CD14-positive monocyte (primary cell): ENCODE measurements around the gene CENPU. TPM values are rescaled to one million over a fixed set of nuclear protein-coding genes. Genes with fewer than 3 reads are reported as not detected.

Source experiments
- DNase-seq, 3 donors: peaks; one replicate each; pipeline ENCODE4 v3.0.0-alpha.2; 2011 to 2022
- H2AFZ ChIP-seq: 2 replicates; pipeline ENCODE4 v1.6.0; 2012; ENCODE audit warnings: mild to moderate bottlenecking, low read depth, low read length, inconsistent platforms; ENCODE audit not compliant: insufficient read depth, poor library complexity, severe bottlenecking
- H3K27ac ChIP-seq, 2 donors: 1 replicate in 1 of 2; 2 replicates in 1 of 2; pipeline ENCODE4 v1.5.1; 2012 to 2013; ENCODE audit warnings: low read length in 2 of 2, control low read depth in 1 of 2, inconsistent platforms in 1 of 2, low read depth in 1 of 2, mild to moderate bottlenecking in 1 of 2
- H3K27me3 ChIP-seq, 2 donors: one replicate each; pipeline versions ENCODE4 v1.6.0 to v1.6.1; 2011 to 2013; ENCODE audit warnings: low read length in 2 of 2; ENCODE audit not compliant: control insufficient read depth in 2 of 2, insufficient read depth in 2 of 2
- H3K36me3 ChIP-seq, 2 donors: replicated peaks in 1 of 2; 1 replicate in 1 of 2; 2 replicates in 1 of 2; pipeline versions ENCODE4 v1.5.1 to v1.6.1; 2012 to 2013; ENCODE audit warnings: low read length in 2 of 2, control low read depth in 1 of 2, inconsistent platforms in 1 of 2, mild to moderate bottlenecking in 1 of 2; ENCODE audit not compliant: insufficient read depth in 2 of 2, control insufficient read depth in 1 of 2
- H3K4me1 ChIP-seq, 2 donors: 1 replicate in 1 of 2; 2 replicates in 1 of 2; pipeline versions ENCODE4 v1.5.1 to v1.6.1; 2012 to 2013; ENCODE audit warnings: low read length in 2 of 2, control low read depth in 1 of 2, inconsistent platforms in 1 of 2, mild to moderate bottlenecking in 1 of 2, moderate library complexity in 1 of 2; ENCODE audit not compliant: insufficient read depth in 2 of 2, control insufficient read depth in 1 of 2
- H3K4me2 ChIP-seq: replicated peaks from 2 replicates; pipeline ENCODE3; 2012; ENCODE audit warnings: low read length, moderate library complexity, mild to moderate bottlenecking; ENCODE audit not compliant: poor library complexity, severe bottlenecking; ENCODE audit errors: extremely low read depth
- H3K4me3 ChIP-seq, 3 experiments: fragments of 200-600 bp in 1 of 3; sonication (generic) in 1 of 3; replicated peaks in 1 of 3; 1 replicate in 2 of 3; 2 replicates in 1 of 3; pipeline ENCODE4 v1.5.1; 2011 to 2013; ENCODE audit warnings: low read length in 3 of 3, mild to moderate bottlenecking in 3 of 3, control low read depth in 2 of 3, low read depth in 2 of 3, inconsistent platforms in 1 of 3, moderate library complexity in 1 of 3
- H3K79me2 ChIP-seq: 2 replicates; pipeline ENCODE4 v1.6.0; 2012; ENCODE audit warnings: mild to moderate bottlenecking, control low read depth, inconsistent platforms, low read length, moderate library complexity; ENCODE audit not compliant: insufficient read depth
- H3K9ac ChIP-seq: 2 replicates; pipeline ENCODE4 v1.6.0; 2017; ENCODE audit warnings: low read length, mild to moderate bottlenecking; ENCODE audit not compliant: insufficient read depth, poor library complexity, severe bottlenecking
- H3K9me3 ChIP-seq, 2 donors: replicated peaks in 1 of 2; 1 replicate in 1 of 2; 2 replicates in 1 of 2; pipeline versions ENCODE4 v1.5.1 to v1.6.1; 2012 to 2013; ENCODE audit warnings: low read length in 2 of 2, control low read depth in 1 of 2; ENCODE audit not compliant: control insufficient read depth in 1 of 2, insufficient read depth in 1 of 2
- H4K20me1 ChIP-seq: 2 replicates; pipeline ENCODE4 v1.6.0; 2012; ENCODE audit warnings: mild to moderate bottlenecking, low read length, control low read depth, moderate library complexity; ENCODE audit not compliant: insufficient read depth
- H3K27ac Mint-ChIP-seq, 7 donors: one replicate each; pipeline ENCODE4 v1.8.0; 2020; ENCODE audit warnings: mild to moderate bottlenecking in 7 of 7, mixed read lengths in 7 of 7, moderate library complexity in 6 of 7, inconsistent platforms in 2 of 7
- H3K27me3 Mint-ChIP-seq, 3 donors: one replicate each; pipeline ENCODE4 v1.8.0; 2021 to 2022; ENCODE audit warnings: low read depth in 3 of 3, mild to moderate bottlenecking in 3 of 3, mixed read lengths in 3 of 3, moderate library complexity in 3 of 3, inconsistent platforms in 1 of 3
- H3K36me3 Mint-ChIP-seq, 2 donors: one replicate each; pipeline ENCODE4 v1.8.0; 2020; ENCODE audit warnings: mixed read lengths in 2 of 2, inconsistent platforms in 1 of 2, mild to moderate bottlenecking in 1 of 2
- H3K4me1 Mint-ChIP-seq: one replicate; pipeline ENCODE4 v1.8.0; 2020; ENCODE audit warnings: mild to moderate bottlenecking, mixed read lengths
- H3K4me3 Mint-ChIP-seq, 2 donors: one replicate each; pipeline ENCODE4 v1.8.0; 2020; ENCODE audit warnings: mild to moderate bottlenecking in 2 of 2, mixed read lengths in 2 of 2, moderate library complexity in 1 of 2
- H3K9me3 Mint-ChIP-seq, 7 donors: one replicate each; pipeline ENCODE4 v1.8.0; 2020 to 2022; ENCODE audit warnings: mixed read lengths in 7 of 7, mild to moderate bottlenecking in 6 of 7, moderate library complexity in 6 of 7, inconsistent platforms in 2 of 7
- CTCF ChIP-seq: fragments of 200-600 bp; IDR thresholded peaks from one replicate; pipeline ENCODE4 v1.8.0; 2022; ENCODE audit warnings: antibody characterized with exemption, mild to moderate bottlenecking
- whole genome bisulfite sequencing: methylation state at CpG from one replicate; pipeline ENCODE4 v1.1.5; 2013; ENCODE audit warnings: missing lambda C conversion rate; ENCODE audit not compliant: insufficient coverage; 5-methylcytosine and 5-hydroxymethylcytosine counted together
- intact Hi-C, 2 donors: fragments of 100-400 bp; cut with micrococcal nuclease; formaldehyde crosslinking; loops; one replicate each; pipeline versions ENCODE4 v1.15.0 to v1.15.1; 2023
- polyA plus RNA-seq, 3 donors: library from polyadenylated mRNA; depleted of rRNA in 1 of 3; unstranded in 2 of 3; stranded (reverse) in 1 of 3; fragments of 300-500 nt in 2 of 3; fragments of >200 nt in 1 of 3; fragmentation: Illumina TruSeq in 2 of 3; gene quantifications; 1 replicate in 2 of 3; 2 replicates in 1 of 3; pipeline ENCODE4 v1.2.3, GENCODE V29; 2012 to 2021

The CENPU gene
- polyA plus RNA-seq, 3 donors, result 1.2 to 1.6 (median 1.5) TPM

- peaks cover 94% of the 10 kb centered on the region for H4K20me1 ChIP-seq
- Mint-ChIP-seq H3K36me3 (peaks cover 96 to 99% of the 10 kb centered on the region in 2 donors), H3K27me3 (no peaks in the 10 kb centered on the region), H3K4me3 (no peak overlapping the region), H3K27ac (peak overlapping the region in 1 of 7 donors; percentile 46), H3K9me3 (no peaks in the 10 kb centered on the region), H3K4me1 (no peaks in the 10 kb centered on the region)
- TF ChIP-seq CTCF, result no peak
- H3K36me3 ChIP-seq, result peaks cover 95 to 100% of the 10 kb centered on the region in 2 donors
- H2AFZ ChIP-seq, result no peak overlapping the region
- H3K4me1 ChIP-seq, result no peaks in the 10 kb centered on the region
- H3K27me3 ChIP-seq, result no peaks in the 10 kb centered on the region
- H3K9ac ChIP-seq, result no peak overlapping the region
- no peak overlapping the region for H3K4me3 ChIP-seq
- intact Hi-C loops, result no loop called here
- H3K9me3 ChIP-seq, result no peaks in the 10 kb centered on the region
- DNase-seq, result no peak
- no peak overlapping the region for H3K4me2 ChIP-seq
- no peaks in the 10 kb centered on the region for H3K79me2 ChIP-seq
- no peak overlapping the region for H3K27ac ChIP-seq
- 100% methylated on average over 3 of the region's 5 CpGs for WGBS
Observed at GRCh38 chr4:184768296-184768695, 34.4 kb upstream of the CENPU start.

DNA sequence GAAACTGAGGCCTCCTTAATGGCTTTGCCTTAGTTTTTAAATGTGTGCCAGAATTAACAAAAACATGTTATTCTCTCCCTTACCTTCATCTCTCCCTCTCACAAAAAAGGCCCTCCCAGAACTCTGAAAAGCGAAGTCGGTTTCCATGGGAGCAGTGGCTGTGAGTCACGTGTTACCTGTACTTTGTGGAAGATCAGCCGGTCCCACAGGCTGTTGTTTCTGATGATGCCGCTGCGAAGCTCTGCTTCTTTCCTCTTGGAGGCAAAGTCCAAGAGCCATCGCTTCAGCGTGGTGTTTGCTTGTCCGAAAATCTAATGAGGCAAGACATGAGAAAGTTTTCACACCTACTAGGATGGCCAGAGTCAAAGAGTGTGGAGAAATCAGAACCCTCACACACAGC, 32.5 kb upstream of the CENPU start:
- no peaks in the 10 kb centered on the region for H3K27me3 ChIP-seq
- no peak overlapping the region for H3K4me2 ChIP-seq
- Mint-ChIP-seq H3K36me3 (peaks cover 95 to 99% of the 10 kb centered on the region in 2 donors), H3K27me3 (no peaks in the 10 kb centered on the region), H3K4me1 (peaks cover 6% of the 10 kb centered on the region), H3K27ac (peak overlapping the region in 4 of 7 donors; percentile 11 to 58 (median 26)), H3K4me3 (no peak overlapping the region), H3K9me3 (no peaks in the 10 kb centered on the region)
- DNase-seq, result no peak
- intact Hi-C loops, result no loop called here
- no peak overlapping the region for H3K9ac ChIP-seq
- H3K79me2 ChIP-seq, result no peaks in the 10 kb centered on the region
- H2AFZ ChIP-seq, result no peak overlapping the region
- no peaks in the 10 kb centered on the region for H3K9me3 ChIP-seq
- WGBS, result 100% methylated on average over 5 of the region's 9 CpGs
- H3K4me1 ChIP-seq, result no peaks in the 10 kb centered on the region
- TF ChIP-seq CTCF, result no peak
- no peak overlapping the region for H3K4me3 ChIP-seq
- no peak overlapping the region for H3K27ac ChIP-seq
- peaks cover 98% of the 10 kb centered on the region for H4K20me1 ChIP-seq
- H3K36me3 ChIP-seq, result peaks cover 94 to 100% of the 10 kb centered on the region in 2 donors
